ENCODE results near the gene JOSD2.
A peak's percentile ranks its signal among the peaks of the same experiment; 100 is the strongest.

JOSD2 gene

GRCh38 chr19:50492303-50493052 lies 18.5 kb downstream of the JOSD2 start:
- no peak for DNase-seq

DNA sequence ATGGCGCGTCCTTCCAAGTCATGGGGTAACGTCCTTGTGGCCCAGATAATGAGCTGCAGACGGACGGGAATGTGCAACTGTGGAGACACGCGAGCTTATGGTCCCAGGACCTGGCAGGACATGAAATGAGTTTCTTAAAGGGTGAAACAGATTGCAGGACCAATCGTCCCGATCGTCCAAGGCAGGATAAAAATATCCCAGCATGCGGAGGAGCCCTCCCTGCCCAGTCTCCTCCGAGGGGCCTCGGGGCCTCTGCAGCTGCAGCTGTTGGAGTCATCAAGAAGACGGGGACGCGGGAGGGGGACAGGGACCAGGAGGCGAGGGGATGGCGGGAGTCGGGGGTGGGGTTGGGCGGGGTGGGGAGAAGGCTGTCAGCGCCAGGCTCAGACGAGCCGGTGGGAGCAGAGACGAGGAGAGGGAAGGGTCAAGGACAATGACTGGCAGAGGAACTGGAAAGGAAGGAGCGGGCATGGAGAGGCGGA lies 20.0 kb downstream of the JOSD2 start:
- DNase-seq = no peak

GRCh38 chr19:50490411-50490811 lies 20.6 kb downstream of the JOSD2 start:
- no peak for DNase-seq

DNA sequence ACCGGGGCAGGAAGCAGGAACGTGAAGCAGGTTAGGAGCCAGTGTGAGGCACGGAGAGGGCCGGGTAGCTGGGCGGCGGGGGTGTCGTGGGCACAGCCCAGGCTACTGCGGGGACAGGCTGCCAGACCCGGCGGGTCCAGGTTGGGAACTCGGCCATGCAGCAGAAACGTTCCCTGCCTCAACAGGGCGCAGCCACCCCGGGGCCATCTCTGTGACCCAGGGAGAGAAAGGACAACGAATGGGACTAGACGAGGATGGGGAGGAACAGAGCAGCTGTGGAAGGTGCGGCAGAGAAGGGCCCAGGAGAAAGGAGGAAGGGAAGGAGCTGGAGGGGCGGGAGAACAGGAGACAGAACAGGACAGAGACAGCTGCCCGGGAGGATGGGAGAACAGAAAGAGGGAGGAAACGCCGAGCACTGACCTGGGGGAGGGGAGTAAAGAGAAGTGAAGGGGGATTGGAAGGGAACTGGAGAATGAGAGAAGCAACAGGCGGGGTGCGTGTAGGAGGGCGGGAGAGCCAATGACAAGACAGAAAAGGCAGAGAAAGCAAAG lies 21.5 kb downstream of the JOSD2 start:
- no peak for DNase-seq

DNA sequence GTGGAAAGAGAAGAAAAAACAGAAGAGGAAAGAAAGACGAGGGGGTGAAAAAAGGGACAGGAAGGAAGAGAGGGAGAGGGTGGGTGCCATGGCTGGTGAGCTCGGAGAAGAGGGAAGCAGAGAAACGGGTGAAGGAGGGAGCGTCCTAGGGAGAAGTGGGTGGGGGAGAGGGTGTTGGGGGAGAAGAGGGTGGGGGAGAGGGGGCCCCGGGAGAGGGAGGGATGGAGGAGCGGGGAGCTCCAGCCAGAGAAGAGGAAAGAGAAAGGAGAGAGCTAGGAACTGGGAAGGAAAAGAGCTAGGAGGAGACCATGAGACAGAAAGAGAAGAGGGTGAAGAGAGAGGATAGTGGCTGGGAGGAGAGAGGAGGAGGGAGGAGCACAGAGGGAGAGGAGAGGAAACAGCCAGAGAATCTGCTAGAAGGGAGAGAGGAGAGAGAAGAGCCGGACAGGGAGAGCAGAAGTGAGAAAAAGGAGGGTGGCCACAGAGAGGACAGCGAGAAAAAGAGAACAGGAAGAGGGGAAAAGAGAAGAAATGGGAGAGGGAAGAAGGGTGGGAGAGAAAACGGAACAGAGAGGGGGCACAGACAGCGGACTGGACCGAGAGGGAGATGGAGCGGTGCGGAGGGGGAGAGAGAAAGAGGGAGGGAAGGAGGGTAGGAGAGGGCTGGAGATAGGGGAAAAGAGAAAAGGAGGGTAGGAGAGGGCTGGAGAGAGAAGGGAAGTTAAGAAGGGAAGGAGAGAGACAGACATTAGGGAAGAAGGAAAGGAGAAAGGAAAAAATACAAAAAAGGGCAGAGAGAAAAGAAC lies 22.4 kb downstream of the JOSD2 start:
- DNase-seq = no peak

DNA sequence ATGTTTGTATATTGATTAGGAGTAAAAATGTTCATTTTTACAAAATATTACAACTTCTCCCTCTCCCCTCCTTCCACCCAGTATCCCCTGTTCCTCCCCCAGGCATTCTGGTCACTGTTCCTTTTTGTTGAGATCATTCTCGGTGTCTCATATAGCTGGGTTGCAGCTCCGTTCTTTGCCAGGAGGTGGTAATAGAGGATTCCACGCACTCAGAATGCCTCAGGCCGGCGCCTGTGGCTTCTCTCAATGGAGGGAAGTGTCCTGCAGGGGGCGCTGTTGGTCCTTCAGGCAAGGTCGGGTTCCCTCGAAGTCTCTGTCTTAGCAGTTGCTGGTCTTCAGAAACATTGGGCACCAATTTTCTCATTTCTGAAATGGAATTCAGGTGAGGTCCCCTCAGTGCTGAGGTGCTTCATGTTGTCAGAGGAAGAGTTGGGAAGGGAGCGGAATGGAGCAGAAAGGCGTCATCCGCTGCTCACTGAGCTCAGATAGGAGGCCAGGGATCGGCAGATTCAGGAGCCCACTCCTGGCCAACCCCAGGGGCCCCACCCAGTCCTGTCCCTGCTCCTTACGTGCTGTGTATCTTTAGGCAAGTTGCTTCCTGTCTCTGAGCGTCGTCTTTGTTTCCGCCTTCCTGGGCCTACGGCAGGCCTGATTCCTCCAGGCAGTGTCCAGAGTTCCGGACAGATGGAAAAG lies 24.0 kb downstream of the JOSD2 start:
- DNase-seq = peak in 5 of 6 experiments; percentile 5 to 37 (median 22)

- DNase-seq = no peak
Measured at GRCh38 chr19:50485284-50485955, 25.6 kb downstream of the JOSD2 start.

DNA sequence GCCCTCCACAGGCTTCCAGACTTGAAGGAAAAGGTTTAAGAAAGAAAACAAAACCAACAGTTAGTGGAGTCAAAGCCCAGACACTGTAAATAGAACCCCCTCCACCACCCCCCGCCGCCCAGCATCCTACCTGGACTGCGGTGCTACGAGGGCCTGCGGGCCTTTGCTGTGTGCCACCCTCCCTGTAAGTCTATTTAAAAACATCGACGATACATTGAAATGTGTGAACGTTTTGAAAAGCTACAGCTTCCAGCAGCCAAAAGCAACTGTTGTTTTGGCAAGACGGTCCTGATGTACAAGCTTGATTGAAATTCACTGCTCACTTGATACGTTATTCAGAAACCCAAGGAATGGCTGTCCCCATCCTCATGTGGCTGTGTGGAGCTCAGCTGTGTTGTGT lies 28.1 kb downstream of the JOSD2 start:
- no peak for DNase-seq

- no peak for DNase-seq
Measured at GRCh38 chr19:50482271-50482855, 28.6 kb downstream of the JOSD2 start.

DNA sequence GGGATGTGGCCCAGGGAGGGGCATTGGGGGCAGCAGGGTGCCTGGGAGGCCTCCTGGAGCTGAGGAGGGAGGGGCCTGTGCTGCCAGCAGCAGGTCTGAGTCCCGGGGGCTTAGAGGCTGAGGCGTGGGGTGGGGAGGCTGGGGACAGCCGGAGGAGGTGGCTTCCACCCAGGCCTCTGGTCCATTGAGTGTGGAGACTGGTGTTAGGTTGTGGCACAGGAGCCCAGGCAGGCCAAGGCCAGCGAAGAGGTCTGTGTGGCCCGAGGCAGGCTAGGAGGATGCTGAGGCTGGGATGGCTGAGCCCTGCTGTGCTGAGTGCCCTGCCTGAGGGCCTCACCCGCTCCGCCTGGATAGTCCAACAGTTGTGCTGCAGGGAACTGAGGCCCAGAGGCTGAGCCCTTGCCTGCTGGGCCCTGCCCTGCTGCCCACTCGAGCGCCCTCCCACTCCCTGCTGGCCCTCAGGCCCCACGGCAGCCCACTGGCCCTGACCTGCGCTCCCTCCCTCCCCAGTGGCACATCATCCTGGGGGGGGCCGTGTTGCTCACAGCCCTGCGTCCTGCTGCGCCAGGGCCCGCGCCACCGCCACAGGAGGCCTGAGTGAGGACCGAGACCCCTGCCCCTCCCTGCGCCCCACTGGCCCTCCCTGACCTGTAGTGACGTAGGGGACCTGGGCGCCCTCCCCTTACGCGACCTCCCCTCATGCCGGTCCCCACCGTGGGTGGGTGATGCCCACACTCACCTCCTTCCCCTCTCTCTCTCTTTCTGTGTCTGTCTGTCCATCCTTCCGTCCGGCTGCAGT lies 29.4 kb downstream of the JOSD2 start:
- DNase-seq = no peak

GRCh38 chr19:50480281-50481111 lies 30.5 kb downstream of the JOSD2 start:
- no peak for DNase-seq

- DNase-seq = no peak
Measured at GRCh38 chr19:50479761-50480251, 31.2 kb downstream of the JOSD2 start.

GRCh38 chr19:50478901-50479715 lies 31.9 kb downstream of the JOSD2 start:
- DNase-seq = no peak

- DNase-seq = no peak
Measured at GRCh38 chr19:50477751-50478515, 33.1 kb downstream of the JOSD2 start.

- DNase-seq = no peak
Measured at GRCh38 chr19:50476907-50477238, 34.1 kb downstream of the JOSD2 start.

DNA sequence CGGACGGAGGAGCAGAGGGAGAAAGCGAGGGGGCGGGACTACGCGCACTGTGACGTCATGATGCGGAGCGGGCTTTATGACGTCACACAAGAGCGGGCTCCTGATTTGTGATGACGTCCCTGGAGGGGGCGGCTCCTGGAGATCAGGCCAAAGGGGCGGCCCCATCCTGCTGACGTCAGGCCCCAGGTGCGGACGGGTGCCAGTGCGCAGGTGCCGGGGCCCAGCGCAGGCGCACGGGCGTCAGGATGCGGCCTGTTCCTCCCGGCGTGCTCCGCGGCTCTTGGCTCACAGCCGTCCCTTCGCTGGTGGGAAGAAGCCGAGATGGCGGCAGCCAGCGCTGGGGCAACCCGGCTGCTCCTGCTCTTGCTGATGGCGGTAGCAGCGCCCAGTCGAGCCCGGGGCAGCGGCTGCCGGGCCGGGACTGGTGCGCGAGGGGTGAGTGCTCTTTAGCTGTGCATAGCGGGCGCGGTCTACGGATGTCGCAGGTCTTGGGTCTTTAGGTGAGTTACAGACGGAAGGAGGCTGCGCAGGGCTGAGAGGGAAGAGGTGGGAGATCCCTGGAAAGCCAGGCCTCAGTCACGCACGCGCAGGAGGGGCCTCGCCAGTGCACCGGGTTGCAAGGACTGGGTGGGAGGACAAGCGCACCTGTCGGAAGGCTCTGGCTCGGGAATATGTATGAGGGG lies 34.6 kb downstream of the JOSD2 start, which contains the start of the genes EMC10 and GARIN5A:
EMC10 (plus strand) TSS at position 284 of the 683 bp plus-strand sequence; CDS start at position 322, 38 bp downstream.
GARIN5A (minus strand) TSS at position 625 of the 683 bp plus-strand sequence; CDS start at position 165, 460 bp downstream.
- peak; percentile 87 to 95 (median 92) for DNase-seq

GRCh38 chr19:50475736-50476223 lies 35.2 kb downstream of the JOSD2 start:
- no peak for DNase-seq

Data from stimulated activated naive CD4-positive, alpha-beta T cell (primary cell).